COLO829 (cell line): ENCODE measurements around the gene SRPK1.
A peak's percentile ranks its signal among the peaks of the same experiment; 100 is the strongest.
"Not testable (repeated sequence)": the region's sequence is repeated elsewhere in the genome, so short reads cannot be mapped to it uniquely, and the experiment has no call there.

Experiments
- DNase-seq: peaks from one replicate; pipeline ENCODE4 v3.0.0; 2012; ENCODE audit warnings: low spot score

The SRPK1 gene

GRCh38 chr6:35920793-35921732 is at the start of gene SRPK1:
Gene SRPK1 (minus strand): TSS chr6:35921098. CDS start chr6:35921056, 42 bp downstream.
- DNase-seq, result peak; percentile 91

GRCh38 chr6:35970181-35970580 is 49.3 kb upstream of the SRPK1 start:
- DNase-seq, result peak; percentile 18

DNA sequence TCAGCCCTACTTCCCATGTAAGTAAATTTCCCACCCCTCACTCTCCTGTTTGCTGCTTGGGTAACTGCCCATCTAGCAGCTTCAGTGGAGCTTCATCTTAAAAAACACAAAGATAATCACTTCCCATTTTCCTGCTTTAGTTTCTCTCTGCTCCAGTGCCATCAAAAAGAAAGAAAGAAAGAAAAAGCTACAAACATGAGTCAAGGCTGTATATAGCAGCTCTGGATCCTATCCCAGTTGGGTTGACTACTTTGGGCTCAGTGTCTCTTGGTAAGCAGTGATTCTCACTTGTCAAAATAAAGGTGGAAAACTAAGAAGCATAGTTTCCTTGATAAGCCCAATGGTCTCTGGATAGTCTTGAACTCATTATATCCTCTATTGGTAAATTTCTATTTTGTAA is 48.7 kb upstream of the SRPK1 start:
- no peak for DNase-seq

DNA sequence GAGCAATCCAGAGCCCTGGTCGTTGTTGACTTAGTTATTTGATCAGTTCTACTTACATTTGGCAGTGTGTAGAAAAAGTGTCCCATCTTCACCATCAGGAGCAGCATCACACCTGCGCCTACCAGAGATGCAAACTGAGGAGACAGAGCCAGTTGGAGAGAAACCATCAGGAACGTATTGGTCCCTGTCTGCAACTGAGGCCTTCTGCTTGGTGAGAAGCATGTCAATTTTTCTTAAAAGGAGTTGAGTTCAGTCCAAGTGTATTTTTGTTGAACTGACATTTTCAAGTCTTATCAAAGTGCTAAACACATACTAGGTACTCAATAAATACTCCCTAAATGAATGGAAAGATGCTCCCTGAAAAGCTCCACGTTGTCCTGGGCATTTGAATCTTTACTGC is 47.9 kb upstream of the SRPK1 start:
- no peak for DNase-seq

- DNase-seq, result no peak
These were observed 46.3 kb upstream of the SRPK1 start for GRCh38 chr6:35967076-35967774.

DNA sequence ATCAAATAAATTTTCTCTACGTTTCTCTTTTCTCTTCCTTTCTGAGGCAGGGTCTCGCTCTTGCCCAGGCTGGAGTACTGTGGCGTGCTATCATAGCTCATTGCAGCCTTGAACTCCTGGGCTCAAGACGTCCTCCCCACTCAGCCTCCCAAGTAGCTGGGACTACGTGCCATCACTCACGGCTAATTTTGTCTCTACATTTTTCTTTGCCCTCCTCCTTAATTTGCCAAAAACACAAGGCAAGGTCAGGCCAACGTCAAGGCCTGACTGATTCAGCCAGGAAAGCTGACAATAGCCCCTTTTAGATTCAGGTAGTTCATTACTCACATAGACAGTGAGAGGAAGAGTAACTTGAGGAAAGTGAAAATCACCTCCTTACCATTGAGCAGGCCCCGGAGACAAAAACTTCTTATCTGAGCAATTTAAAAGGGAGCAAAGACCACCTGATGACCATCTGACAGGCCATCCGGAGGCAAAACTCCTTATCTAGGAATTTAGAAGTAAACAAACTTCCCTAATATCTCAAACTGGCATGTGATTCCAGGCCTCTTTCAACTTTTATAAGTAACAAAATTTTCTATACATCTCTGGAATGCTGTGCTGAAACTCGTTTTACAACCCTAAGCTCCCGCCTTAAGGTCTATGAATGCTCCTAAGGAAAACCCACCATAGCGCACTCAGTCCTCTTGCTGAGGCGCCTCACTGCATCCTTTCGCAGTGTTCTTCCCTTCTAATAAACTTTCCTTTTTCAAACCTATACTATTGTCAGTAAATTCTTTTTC is 42.1 kb upstream of the SRPK1 start:
- peak; percentile 16 for DNase-seq

- no peak for DNase-seq
These were observed 39.3 kb upstream of the SRPK1 start for GRCh38 chr6:35960187-35960586.

GRCh38 chr6:35955970-35956369 is 35.1 kb upstream of the SRPK1 start:
- no peak for DNase-seq

- DNase-seq, result no peak
These were observed 34.6 kb upstream of the SRPK1 start for GRCh38 chr6:35955521-35955920.

DNA sequence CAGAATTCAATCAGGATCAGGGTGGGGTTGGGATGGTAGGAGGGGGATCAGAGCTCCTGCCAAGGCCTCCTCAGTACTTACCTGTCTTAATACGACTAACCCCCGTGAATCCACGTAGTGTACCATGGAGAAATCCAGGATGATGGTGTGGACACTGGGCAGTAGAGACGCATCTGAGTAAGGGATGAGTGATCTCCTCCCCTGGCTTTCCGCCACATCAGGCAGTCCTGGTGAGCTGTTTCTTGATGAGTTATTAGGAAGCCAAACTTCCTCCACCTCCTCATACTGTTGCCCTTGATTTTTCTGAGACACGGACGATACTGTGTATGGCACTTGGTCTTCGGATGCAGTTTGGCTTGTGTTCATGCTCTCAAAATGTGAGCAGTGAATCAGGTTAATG is 34.2 kb upstream of the SRPK1 start:
- DNase-seq, result no peak

GRCh38 chr6:35954333-35954732 is 33.4 kb upstream of the SRPK1 start:
- no peak for DNase-seq

GRCh38 chr6:35948725-35949124 is 27.8 kb upstream of the SRPK1 start:
- DNase-seq, result no peak

DNA sequence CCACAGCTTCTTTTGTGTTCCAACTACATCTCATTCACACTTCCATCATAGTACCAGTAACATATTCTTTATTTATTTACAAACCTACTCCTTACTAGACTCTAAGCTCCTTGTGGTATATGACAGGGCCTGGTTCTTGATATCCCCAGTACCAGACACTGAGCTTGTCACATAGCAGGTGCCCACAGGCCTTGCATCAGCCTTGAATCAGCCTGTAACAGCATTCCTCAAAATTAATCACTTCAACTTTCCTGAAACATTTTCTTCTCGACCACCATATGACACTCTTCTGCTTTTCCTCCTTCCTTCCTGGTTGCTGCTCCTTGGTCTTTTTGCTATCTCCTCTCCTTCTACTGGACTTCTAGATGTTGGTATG is 24.7 kb upstream of the SRPK1 start:
- DNase-seq, result no peak

- DNase-seq, result no peak
These were observed 22.5 kb upstream of the SRPK1 start for GRCh38 chr6:35943390-35943789.

DNA sequence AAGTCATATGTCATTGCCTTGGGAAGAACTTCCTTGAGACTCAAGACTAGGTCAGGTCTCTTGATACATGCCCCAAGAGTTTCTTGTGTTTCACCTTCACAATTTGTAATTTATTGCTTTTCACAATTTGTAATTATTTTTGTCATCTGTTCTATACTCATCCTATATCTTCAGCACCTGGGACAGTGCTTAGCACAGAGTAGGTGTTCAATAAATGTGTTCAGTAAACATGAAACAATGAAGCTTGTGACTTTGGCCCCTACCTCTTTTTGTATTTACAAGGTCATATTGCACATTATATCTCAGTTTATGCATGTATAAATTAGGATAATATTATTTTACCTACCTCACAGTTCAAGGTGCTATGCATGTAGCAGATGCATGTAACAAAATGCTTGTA is 21.5 kb upstream of the SRPK1 start:
- DNase-seq, result no peak

DNA sequence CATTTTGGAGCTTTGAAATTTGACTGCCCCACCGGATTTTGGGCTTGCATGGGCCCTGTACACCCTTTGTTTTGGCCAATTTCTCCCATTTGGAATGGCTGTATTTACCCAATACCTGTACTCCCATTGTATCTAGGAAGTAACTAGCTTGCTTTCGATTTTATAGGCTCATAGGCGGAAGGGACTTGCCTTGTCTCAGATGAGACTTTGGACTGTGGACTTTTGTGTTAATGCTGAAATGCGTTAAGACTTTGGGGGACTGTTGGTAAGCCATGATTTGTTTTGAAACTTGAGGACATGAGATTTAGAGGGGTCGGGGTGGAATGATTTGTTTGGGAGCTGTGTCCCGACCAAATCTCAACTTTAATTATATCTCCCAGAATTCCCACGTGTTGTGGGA is 20.3 kb upstream of the SRPK1 start:
- DNase-seq, result not testable (repeated sequence)

DNA sequence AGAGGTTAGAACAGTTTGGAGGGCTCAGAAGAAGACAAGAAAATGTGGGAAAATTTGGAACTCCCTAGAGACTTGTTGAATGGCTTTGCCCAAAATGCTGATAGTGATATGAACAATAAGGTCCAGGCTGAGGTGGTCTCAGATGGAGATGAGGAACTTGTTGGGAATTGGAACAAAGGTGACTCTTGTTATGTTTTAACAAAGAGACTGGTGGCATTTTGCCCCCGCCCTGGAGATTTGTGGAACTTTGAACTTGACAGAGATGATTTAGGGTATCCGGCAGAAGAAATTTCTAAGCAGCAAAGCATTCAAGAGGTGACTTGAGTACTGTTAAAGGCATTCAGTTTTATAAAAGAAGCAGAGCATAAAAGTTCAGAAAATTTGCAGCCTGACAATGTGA is 19.1 kb upstream of the SRPK1 start:
- DNase-seq, result not testable (repeated sequence)

- not testable (repeated sequence) for DNase-seq
These were observed 18.4 kb upstream of the SRPK1 start for GRCh38 chr6:35939259-35939658.

DNA sequence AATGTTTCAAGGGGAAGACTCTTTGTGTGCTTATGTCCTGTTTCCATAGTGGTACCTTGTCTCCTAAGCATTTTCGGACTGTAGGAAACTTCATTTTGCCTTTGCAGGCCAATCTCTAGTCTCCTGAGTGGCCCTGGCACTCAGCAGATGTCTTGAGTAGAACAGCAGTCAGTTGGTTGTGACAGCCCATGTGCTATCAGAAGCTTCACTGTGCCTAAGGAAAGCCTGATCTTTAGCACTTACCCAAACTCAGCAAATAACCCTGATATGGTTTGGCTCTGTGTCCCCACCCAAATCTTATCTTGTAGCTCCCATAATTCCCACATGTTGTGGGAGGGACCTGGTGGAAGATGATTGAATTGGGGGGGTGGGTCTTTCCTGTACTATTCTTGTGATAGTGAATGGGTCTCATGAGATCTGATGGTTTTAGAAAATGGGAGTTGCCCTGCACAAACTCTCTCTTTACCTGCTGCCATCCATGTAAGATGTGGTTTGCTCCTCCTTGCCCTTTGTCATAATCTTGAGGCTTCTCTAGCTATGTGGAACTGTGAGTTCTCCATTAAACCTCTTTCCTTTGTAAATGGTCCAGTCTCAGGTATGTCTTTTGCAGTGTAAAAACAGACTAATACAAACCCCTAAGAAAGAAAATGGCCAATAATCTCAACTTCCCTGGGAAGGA is 15.9 kb upstream of the SRPK1 start:
- no peak for DNase-seq

DNA sequence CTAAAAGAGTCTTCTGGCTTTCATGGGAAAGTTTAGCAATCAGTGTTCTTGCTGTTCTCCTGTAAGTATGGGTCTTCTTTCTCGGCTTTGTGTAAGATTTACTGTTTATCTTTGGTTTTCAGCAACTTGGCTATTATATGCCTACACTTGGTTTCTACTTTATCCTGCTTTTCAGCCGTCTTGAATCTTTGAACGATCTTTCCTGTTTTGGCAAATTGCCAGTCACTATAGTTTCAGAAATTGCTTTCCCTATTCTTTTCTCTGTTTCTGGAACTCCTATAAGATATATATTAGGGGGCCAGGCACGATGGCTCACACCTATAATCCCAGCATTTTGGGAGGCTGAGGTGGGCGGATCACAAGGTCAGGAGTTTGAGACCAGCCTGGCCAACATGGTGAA is 14.6 kb upstream of the SRPK1 start:
- DNase-seq, result no peak

- DNase-seq, result no peak
These were observed 12.9 kb upstream of the SRPK1 start for GRCh38 chr6:35933844-35934243.

- DNase-seq, result not testable (repeated sequence)
These were observed 11.0 kb upstream of the SRPK1 start for GRCh38 chr6:35931873-35932272.
